K562 (cell line): ENCODE data around the gene TEAD4. TPM values are rescaled to one million over a fixed set of nuclear protein-coding genes. Genes with fewer than 3 reads are reported as not detected.

Experiments
- ATAC-seq: fragments of 200-7000 bp; cut with Tn5 transposase; 3 replicates; pipeline ENCODE4 v1.9.1; 2020; ENCODE audit warnings: moderate library complexity
- BruUV-seq: library from RNA; stranded (reverse); fragments of 400-500 nt; replicated peaks from 2 replicates; lab custom pipeline; 2021; lab: Mats Ljungman, UMichigan
- CTCF ChIA-PET: fragments of 300-600 bp; formaldehyde crosslinking; extraction: SDS; loops from one replicate; lab custom pipeline; 2021; ENCODE audit warnings: low intra/inter-chr PET ratio; lab: Yijun Ruan, JAX
- POLR2A ChIA-PET: fragments of 300-600, 350-650 bp; sonication (Branson Sonifier 250); formaldehyde crosslinking; extraction: SDS; loops from one replicate; lab custom pipeline; 2021; ENCODE audit warnings: antibody characterized with exemption, inconsistent platforms; lab: Yijun Ruan, JAX
- DNase-seq, 4 experiments: peaks; one replicate each; pipeline versions ENCODE4 v3.0.0 to v3.0.0-alpha.2; 2011 to 2018; ENCODE audit warnings: low spot score in 3 of 4, mixed read lengths in 3 of 4; ENCODE audit errors: extremely low read depth in 1 of 4
- FAIRE-seq: peaks from 2 replicates; lab custom pipeline; 2011; peaks lifted over from hg19 to GRCh38; lab: Jason Lieb, UNC
- H2AFZ ChIP-seq: 2 replicates; pipeline ENCODE4 v1.6.0; 2011; ENCODE audit warnings: low read depth, low read length, control low read depth, inconsistent platforms
- H3K27ac ChIP-seq: fragments of 200-600 bp; 3 replicates; pipeline ENCODE4 v1.8.0; 2011; ENCODE audit warnings: low read depth, mild to moderate bottlenecking, control low read depth, inconsistent platforms, low read length, moderate library complexity, mixed read lengths; ENCODE audit errors: extremely low read depth
- H3K27me3 ChIP-seq, 2 experiments: fragments of 300-600 bp in 1 of 2; 2 replicates in 1 of 2; 3 replicates in 1 of 2; pipeline versions ENCODE4 v1.6.0 to v1.8.0; 2011; ENCODE audit warnings: inconsistent platforms in 2 of 2, low read length in 2 of 2, mild to moderate bottlenecking in 1 of 2, mixed read lengths in 1 of 2, moderate library complexity in 1 of 2; ENCODE audit not compliant: control insufficient read depth in 2 of 2, insufficient read depth in 2 of 2
- H3K36me3 ChIP-seq: fragments of 300-600 bp; 3 replicates; pipeline ENCODE4 v1.8.0; 2011; ENCODE audit warnings: mild to moderate bottlenecking, low read length, inconsistent platforms; ENCODE audit not compliant: control insufficient read depth, insufficient read depth
- H3K4me1 ChIP-seq, 2 experiments: fragments of 200-600 bp in 1 of 2; replicated peaks in 1 of 2; 2 replicates in 1 of 2; 3 replicates in 1 of 2; pipeline versions ENCODE4 v1.5.1 to v1.8.0; 2011; ENCODE audit warnings: inconsistent platforms in 2 of 2, low read length in 2 of 2, mild to moderate bottlenecking in 1 of 2, mixed read lengths in 1 of 2, moderate library complexity in 1 of 2; ENCODE audit not compliant: control insufficient read depth in 2 of 2, insufficient read depth in 2 of 2
- H3K4me2 ChIP-seq: 2 replicates; pipeline ENCODE4 v1.6.1; 2011; ENCODE audit warnings: low read length, control low read depth, inconsistent platforms, mixed read lengths; ENCODE audit not compliant: insufficient read depth
- H3K4me3 ChIP-seq: fragments of 200-600 bp; sonication (generic), shearing (Covaris generic); 2 replicates; pipeline ENCODE4 v1.5.1; 2016; ENCODE audit warnings: control low read depth, inconsistent platforms
- H3K79me2 ChIP-seq: fragments of 200-600 bp; 3 replicates; pipeline ENCODE4 v1.8.0; 2011; ENCODE audit warnings: low read length, inconsistent platforms; ENCODE audit not compliant: control insufficient read depth, insufficient read depth
- H3K9ac ChIP-seq, 2 experiments: 2 replicates each; pipeline versions ENCODE4 v1.6.0 to v1.6.1; 2011; ENCODE audit warnings: low read depth in 2 of 2, low read length in 2 of 2, control low read depth in 1 of 2, inconsistent platforms in 1 of 2, mild to moderate bottlenecking in 1 of 2, mixed read lengths in 1 of 2; ENCODE audit not compliant: insufficient read depth in 1 of 2
- H3K9me1 ChIP-seq: one replicate; pipeline ENCODE4 v1.6.0; 2011; ENCODE audit warnings: inconsistent platforms, mild to moderate bottlenecking, low read length, moderate library complexity; ENCODE audit not compliant: control insufficient read depth, insufficient read depth
- H3K9me3 ChIP-seq: replicated peaks from 2 replicates; pipeline ENCODE4 v1.5.1; 2011; ENCODE audit warnings: low read depth, low read length, inconsistent platforms; ENCODE audit not compliant: control insufficient read depth, insufficient read depth
- H4K20me1 ChIP-seq: replicated peaks from 2 replicates; pipeline ENCODE4 v1.6.1; 2011; ENCODE audit warnings: low read length, inconsistent platforms, mixed read lengths; ENCODE audit not compliant: control insufficient read depth, insufficient read depth
- CBX3 ChIP-seq, 2 experiments: IDR thresholded peaks; 1 replicate in 1 of 2; 2 replicates in 1 of 2; pipeline ENCODE4 v1.6.1; 2012; ENCODE audit warnings: inconsistent platforms in 2 of 2, low read length in 2 of 2, borderline replicate concordance in 1 of 2, control low read depth in 1 of 2
- CLOCK ChIP-seq: fragments of 250-450 bp; sonication (Bioruptor Pico); IDR thresholded peaks from 2 replicates; pipeline ENCODE4 v1.4.0; 2020; ENCODE audit warnings: mild to moderate bottlenecking, moderate library complexity, borderline replicate concordance
- EGR1 ChIP-seq: fragments of 450-650 bp; conservative IDR thresholded peaks from 2 replicates; pipeline ENCODE4 v1.6.1; 2017; ENCODE audit warnings: mild to moderate bottlenecking
- TEAD2 ChIP-seq: fragments of 450-650 bp; IDR thresholded peaks from 2 replicates; pipeline ENCODE4 v1.6.1; 2016; ENCODE audit warnings: missing genetic modification characterization, control low read depth, missing compliant biosample characterization
- ZNF140 ChIP-seq: fragments of 250-450 bp; sonication (Bioruptor Pico); IDR thresholded peaks from 2 replicates; pipeline ENCODE4 v1.8.0; 2021; ENCODE audit warnings: moderate library complexity, mild to moderate bottlenecking, inconsistent platforms
- ZNF316 ChIP-seq: fragments of 450-650 bp; IDR thresholded peaks from 2 replicates; pipeline ENCODE4 v1.6.1; 2016
- ZNF507 ChIP-seq: conservative IDR thresholded peaks from 2 replicates; pipeline ENCODE4 v1.6.1; 2017; ENCODE audit warnings: missing genetic modification characterization, missing compliant biosample characterization
- WGBS: fragments of 100-300 bp; shearing (Covaris generic); methylation state at CpG from one replicate; pipeline ENCODE4 v1.1.6; 2016; ENCODE audit warnings: low coverage, mixed read lengths; ENCODE audit not compliant: insufficient coverage; ENCODE audit errors: missing lambda C conversion rate; 5-methylcytosine and 5-hydroxymethylcytosine counted together
- in situ Hi-C: fragments of 300-500 bp; cut with MboI; formaldehyde crosslinking; loops from 4 replicates; pipeline ENCODE4 v1.15.0; 2018; ENCODE audit warnings: inconsistent platforms, mixed read lengths
- intact Hi-C: fragments of 100-400 bp; cut with micrococcal nuclease; formaldehyde crosslinking; loops from 2 replicates; pipeline ENCODE4 v1.14.2; 2022
- polyA plus RNA-seq, 8 experiments: library from polyadenylated mRNA; depleted of rRNA in 4 of 8; stranded (reverse) in 5 of 8; unstranded in 3 of 8; fragments of >200 nt; fragmentation: Nextera tagmentation in 2 of 8; fragmentation: Illumina TruSeq in 1 of 8; extraction: Ambion mirVana in 2 of 8; extraction: Trizol in 1 of 8; gene quantifications; 2 replicates each; pipeline versions ENCODE4 v1.2.1 to v1.2.3, GENCODE V29; 2011 to 2014; ENCODE audit warnings: inconsistent platforms in 1 of 8, missing spikeins in 1 of 8
- total RNA-seq, 7 experiments: library from RNA; depleted of rRNA in 6 of 7; stranded (reverse); fragments of >200 nt in 6 of 7; fragmentation: Illumina TruSeq in 2 of 7; extraction: Trizol in 2 of 7; gene quantifications; 2 replicates each; pipeline versions ENCODE4 v1.2.1 to v1.2.3, GENCODE V29; 2011 to 2021; ENCODE audit warnings: low replicate concordance in 1 of 7

Gene TEAD4
- total and polyA plus RNA-seq, 9 of the 15 experiments (the other 6 are each of a cell fraction or from before 2014, with no cell fraction given) = 0.82 to 40.0 (median 17.0) TPM

GRCh38 chr12:3028108-3028507, 68.9 kb downstream of the TEAD4 start (continued):
- TF ChIP-seq CBX3 (IDR thresholded peaks at IDR 0.05; ENCODE audit: borderline replicate concordance in 1 of 2, low read length in 2 of 2) = no peak
- no peak for TF ChIP-seq TEAD2 (tag)
- no peak for TF ChIP-seq CLOCK (CRISPR knock-in tag)
- no peak for TF ChIP-seq ZNF316
- TF ChIP-seq ZNF507 (tag) = no peak

DNA sequence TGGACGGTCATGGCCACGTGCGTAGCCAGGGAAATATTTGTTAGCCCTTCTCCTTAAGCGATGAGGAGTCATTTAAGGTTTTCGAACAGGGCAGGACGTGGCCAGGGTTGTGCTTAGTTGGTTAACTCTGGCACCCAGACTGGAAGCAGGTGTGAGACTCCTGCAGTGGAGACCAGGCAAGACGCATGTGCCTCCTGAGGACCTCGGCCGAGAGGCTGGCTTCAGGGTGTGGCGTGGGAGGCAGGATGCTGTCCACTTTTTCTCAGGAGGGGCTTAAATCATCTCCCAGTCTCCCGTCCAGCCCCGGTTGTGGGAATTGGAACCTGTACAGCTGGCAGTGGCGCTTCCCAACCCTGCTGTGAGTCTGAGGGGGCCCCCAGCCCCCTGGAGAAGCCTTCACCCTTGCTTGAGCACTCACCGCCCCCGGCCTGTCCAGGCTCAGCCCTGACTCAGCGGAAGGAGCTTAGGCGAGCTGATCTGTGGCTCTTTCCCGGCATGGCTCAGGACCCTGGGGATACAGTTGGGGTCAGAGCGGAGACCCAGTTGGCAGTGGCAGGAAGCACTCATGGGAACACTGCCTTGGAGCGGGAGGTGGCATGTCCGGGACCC, 71.7 kb downstream of the TEAD4 start:
- Histone ChIP-seq H3K4me3 (no peak overlapping the region), H3K4me1 (peaks cover 0 to 15% of the 10 kb centered on the region in 2 experiments; a peak in 2 of 5 replicates), H3K36me3 (peaks cover 30% of the 10 kb centered on the region; the same call in 2 of the 3 replicates), H3K27me3 (no peaks in the 10 kb centered on the region), H3K9me1 (no peaks in the 10 kb centered on the region), H3K79me2 (no peaks in the 10 kb centered on the region), H2AFZ (no peak overlapping the region), H3K9ac (peak overlapping the region in 1 of 2 experiments; percentile 45; a peak in 1 of 4 replicates), H4K20me1 (no peaks in the 10 kb centered on the region), H3K9me3 (no peaks in the 10 kb centered on the region), H3K27ac (no peak overlapping the region), H3K4me2 (no peak overlapping the region)
- CTCF ChIA-PET = no interaction called here
- WGBS = 85% methylated on average over 16 of the region's 21 CpGs
- in situ Hi-C loops = loop anchor here (10.0 kb wide), 1 partner anchor 156 kb away; the partner anchor contains the start of genes FOXM1 and RHNO1
- TF ChIP-seq ZNF140 (CRISPR knock-in tag) = no peak
- TF ChIP-seq EGR1 = peak; percentile 33; the same call in 1 of the 2 replicates
- DNase-seq = no peak
- FAIRE-seq = no peak
- intact Hi-C loops = no loop called here
- POLR2A ChIA-PET = interaction anchor here (0.6 kb wide), 1 partner anchor 125 kb away, joined by 3 read pairs; no protein-coding TSS in a partner anchor
- ATAC-seq = no peak
- no TSS peak for BruUV-seq
